H1 (cell line): ENCODE results near the gene SEMA6D.

Experiments
- CREB1 ChIP-seq: IDR thresholded peaks from 2 replicates; pipeline ENCODE4 v1.6.1; 2012; ENCODE audit warnings: inconsistent platforms
- CTCF ChIP-seq, 3 experiments: IDR thresholded peaks; 1 replicate in 2 of 3; 2 replicates in 1 of 3; pipeline versions ENCODE4 v1.5.1 to v1.6.1; 2011; ENCODE audit warnings: low read length in 3 of 3, mild to moderate bottlenecking in 3 of 3, inconsistent platforms in 2 of 3, low read depth in 1 of 3, moderate library complexity in 1 of 3; ENCODE audit not compliant: insufficient read depth in 1 of 3; ENCODE audit errors: control extremely low read depth in 1 of 3
- NRF1 ChIP-seq: IDR thresholded peaks from 2 replicates; pipeline ENCODE4 v1.6.1; 2011; ENCODE audit warnings: mild to moderate bottlenecking, low read depth, low read length, improper control_type of control experiment
- SRF ChIP-seq: IDR thresholded peaks from 2 replicates; pipeline ENCODE4 v1.6.1; 2011; ENCODE audit warnings: mild to moderate bottlenecking, low read depth, low read length, moderate library complexity

GRCh38 chr15:47755941-47756340 lies 38.6 kb downstream of the SEMA6D start:
- TF ChIP-seq CREB1: no peak
- TF ChIP-seq CTCF (IDR thresholded peaks at IDR 0.05; ENCODE audit: control extremely low read depth in 1 of 3, insufficient read depth in 1 of 3, low read depth in 1 of 3, low read length in 3 of 3): no peak
- TF ChIP-seq SRF: no peak
- TF ChIP-seq NRF1: no peak
